Islet precursor cell (in vitro differentiated cells): ENCODE measurements around the gene GGT5.
A peak's percentile ranks its signal among the peaks of the same experiment; 100 is the strongest.
"Not testable (repeated sequence)": the region's sequence is repeated elsewhere in the genome, so short reads cannot be mapped to it uniquely, and the experiment has no call there.

Experiments
- DNase-seq: peaks from one replicate; pipeline ENCODE4 v3.0.0-alpha.2; 2018

Gene GGT5

GRCh38 chr22:24245030-24245431 lies at the start of gene GGT5:
GGT5 (minus strand) TSS chr22:24245082; CDS start chr22:24244725, 357 bp downstream.
- not testable (repeated sequence) for DNase-seq

GRCh38 chr22:24292202-24292830 lies 47.4 kb upstream of the GGT5 start:
- DNase-seq, result not testable (repeated sequence)

- no peak for DNase-seq
Measured at GRCh38 chr22:24291515-24292201, 46.8 kb upstream of the GGT5 start.

GRCh38 chr22:24290459-24290858 lies 45.6 kb upstream of the GGT5 start:
- DNase-seq, result no peak

GRCh38 chr22:24289741-24290163 lies 44.9 kb upstream of the GGT5 start:
- peak; percentile 69 for DNase-seq

- DNase-seq, result no peak
Measured at GRCh38 chr22:24289114-24289513, 44.2 kb upstream of the GGT5 start.

- not testable (repeated sequence) for DNase-seq
Measured at GRCh38 chr22:24287801-24288200, 42.9 kb upstream of the GGT5 start.

GRCh38 chr22:24287212-24287611 lies 42.3 kb upstream of the GGT5 start:
- DNase-seq, result not testable (repeated sequence)

- DNase-seq, result no peak
Measured at GRCh38 chr22:24285245-24285644, 40.4 kb upstream of the GGT5 start.

GRCh38 chr22:24284747-24285203 lies 39.9 kb upstream of the GGT5 start:
- DNase-seq, result no peak

- DNase-seq, result no peak
Measured at GRCh38 chr22:24282401-24282800, 37.5 kb upstream of the GGT5 start.

- DNase-seq, result not testable (repeated sequence)
Measured at GRCh38 chr22:24280363-24280762, 35.5 kb upstream of the GGT5 start.

GRCh38 chr22:24274696-24275405 lies 30.0 kb upstream of the GGT5 start:
- not testable (repeated sequence) for DNase-seq

GRCh38 chr22:24273906-24274305 lies 29.0 kb upstream of the GGT5 start:
- DNase-seq, result not testable (repeated sequence)

- not testable (repeated sequence) for DNase-seq
Measured at GRCh38 chr22:24273031-24273430, 28.1 kb upstream of the GGT5 start.

GRCh38 chr22:24271386-24271854 lies 26.5 kb upstream of the GGT5 start:
- no peak for DNase-seq

- DNase-seq, result peak; percentile 97
Measured at GRCh38 chr22:24270556-24271385, 25.9 kb upstream of the GGT5 start, which contains the start of gene SPECC1L. SPECC1L (plus strand) TSS chr22:24270831; CDS start chr22:24302232, 31,401 bp downstream.

- DNase-seq, result not testable (repeated sequence)
Measured at GRCh38 chr22:24266495-24266894, 21.6 kb upstream of the GGT5 start.

- DNase-seq, result peak; percentile 72
Measured at GRCh38 chr22:24265734-24266133, 20.9 kb upstream of the GGT5 start.

- not testable (repeated sequence) for DNase-seq
Measured at GRCh38 chr22:24264329-24264896, 19.5 kb upstream of the GGT5 start.

GRCh38 chr22:24263479-24263878 lies 18.6 kb upstream of the GGT5 start:
- not testable (repeated sequence) for DNase-seq

GRCh38 chr22:24262185-24262749 lies 17.4 kb upstream of the GGT5 start:
- DNase-seq, result not testable (repeated sequence)
